ENCODE measurements around the gene P2RX3.
"Not testable (repeated sequence)": the region's sequence is repeated elsewhere in the genome, so short reads cannot be mapped to it uniquely, and the experiment has no call there.

P2RX3 gene

DNA sequence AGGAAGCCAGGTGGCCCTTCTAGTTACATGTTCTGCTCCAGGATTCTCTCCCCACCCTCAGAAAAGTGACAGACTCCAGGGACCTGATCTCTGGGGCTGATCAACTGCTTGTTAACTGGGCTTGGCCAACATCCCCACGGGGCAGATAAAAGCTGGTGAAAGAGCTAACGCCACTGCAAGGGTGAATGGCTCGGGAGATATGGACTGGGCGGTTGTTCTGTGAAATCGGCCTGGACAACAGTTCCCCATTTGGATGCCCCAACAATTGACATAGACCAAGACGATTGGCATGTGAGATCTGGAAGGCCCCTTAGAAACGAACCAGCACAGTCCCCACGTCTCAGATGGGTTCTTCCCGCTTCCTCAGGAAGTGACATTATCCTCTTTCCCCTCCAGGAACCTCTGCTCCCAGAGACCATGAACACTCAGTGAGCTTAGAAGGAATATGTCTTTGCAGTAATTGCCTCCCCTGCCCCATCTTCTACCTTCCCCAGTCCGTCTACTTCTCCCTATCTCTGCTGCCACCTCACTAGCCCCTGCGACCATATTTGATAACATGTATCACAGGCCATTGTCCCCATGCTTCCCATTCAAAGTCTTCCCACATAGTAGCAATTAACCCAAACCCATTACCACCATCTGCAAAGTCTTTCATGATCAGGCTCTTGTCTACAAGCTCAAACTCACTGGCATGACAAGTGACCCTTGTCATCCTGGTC is 57.9 kb downstream of the P2RX3 start:
- DNase-seq (ENCODE audit: low read depth) = no peak
- no peak for TF ChIP-seq CTCF (IDR thresholded peaks at IDR 0.05; ENCODE audit: control insufficient read depth, extremely low read depth, insufficient read depth)
- H3K4me3 ChIP-seq (ENCODE audit: low read depth, low read length) = no peak overlapping the region

GRCh38 chr11:57396744-57397143 is 58.6 kb downstream of the P2RX3 start:
- no peak overlapping the region for H3K4me3 ChIP-seq (ENCODE audit: low read depth, low read length)
- no peak for DNase-seq (ENCODE audit: low read depth)
- no peak for TF ChIP-seq CTCF (IDR thresholded peaks at IDR 0.05; ENCODE audit: control insufficient read depth, extremely low read depth, insufficient read depth)

DNA sequence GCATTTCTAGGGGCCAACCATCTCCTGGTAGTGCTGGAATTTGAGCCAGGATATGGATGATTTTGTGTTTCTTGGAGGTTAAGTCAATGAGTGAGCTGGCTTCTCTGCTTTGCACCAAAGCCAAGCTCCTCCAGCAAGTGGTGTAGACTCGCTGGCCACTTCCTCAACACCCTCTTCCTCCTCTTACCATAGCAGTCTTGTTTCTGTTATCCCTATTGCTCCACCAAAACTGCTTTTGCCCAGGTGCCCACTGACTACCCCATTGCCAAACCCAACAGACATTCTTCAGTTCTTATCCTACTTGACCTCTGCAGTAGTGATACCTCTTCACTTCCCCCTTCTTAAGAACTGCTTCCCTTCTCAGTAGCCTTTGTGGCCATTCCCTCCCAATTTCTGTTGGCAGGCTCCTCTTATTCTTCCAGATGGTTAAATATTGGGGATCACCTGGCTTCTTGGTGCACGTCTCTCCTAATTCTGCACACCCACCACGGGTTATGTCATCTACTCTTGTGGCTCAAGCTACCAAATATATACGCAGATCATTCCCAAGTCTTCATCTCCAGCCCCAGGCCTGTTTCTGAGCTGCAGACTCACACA is 59.3 kb downstream of the P2RX3 start:
- H3K4me3 ChIP-seq (ENCODE audit: low read depth, low read length) = no peak overlapping the region
- DNase-seq (ENCODE audit: low read depth) = no peak

GRCh38 chr11:57399221-57399620 is 61.1 kb downstream of the P2RX3 start:
- no peak overlapping the region for H3K4me3 ChIP-seq (ENCODE audit: low read depth, low read length)
- no peak for TF ChIP-seq CTCF (IDR thresholded peaks at IDR 0.05; ENCODE audit: control insufficient read depth, extremely low read depth, insufficient read depth)
- DNase-seq (ENCODE audit: low read depth) = no peak

More for the DNA sequence above, 59.3 kb downstream of the P2RX3 start:
- TF ChIP-seq CTCF (IDR thresholded peaks at IDR 0.05; ENCODE audit: control insufficient read depth, extremely low read depth, insufficient read depth) = no peak

DNA sequence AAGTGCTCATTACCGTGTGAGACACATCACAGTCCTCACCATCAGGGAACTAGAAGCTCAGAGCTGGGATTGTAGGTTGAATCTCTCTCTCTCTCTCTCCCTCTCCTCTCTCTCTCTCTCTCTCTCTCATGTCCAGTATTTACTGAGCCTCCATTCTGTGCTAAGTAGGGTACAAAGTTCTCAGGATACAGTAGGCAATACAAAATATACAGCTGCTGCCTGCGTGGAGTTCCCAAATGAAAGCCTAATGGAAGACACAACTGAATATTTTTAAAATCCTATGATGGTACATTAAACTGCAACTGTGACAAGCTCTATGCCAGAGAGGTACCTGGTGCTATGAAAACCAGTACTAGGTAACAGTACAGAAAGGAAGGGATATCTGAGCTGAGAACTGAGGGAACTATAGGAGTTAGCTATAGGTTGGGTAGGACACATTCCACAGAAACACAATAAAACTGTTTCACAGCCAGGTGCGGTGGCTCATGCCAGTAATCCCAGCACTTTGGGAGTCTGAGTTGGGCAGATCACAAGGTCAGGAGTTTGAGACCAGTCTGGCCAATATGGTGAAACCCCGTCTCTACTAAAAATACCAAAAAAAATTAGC is 61.9 kb downstream of the P2RX3 start:
- H3K4me3 ChIP-seq (ENCODE audit: low read depth, low read length) = no peak overlapping the region
- TF ChIP-seq CTCF (IDR thresholded peaks at IDR 0.05; ENCODE audit: control insufficient read depth, extremely low read depth, insufficient read depth) = no peak
- DNase-seq (ENCODE audit: low read depth) = no peak

GRCh38 chr11:57402188-57403002 is 64.2 kb downstream of the P2RX3 start:
- H3K4me3 ChIP-seq (ENCODE audit: low read depth, low read length) = no peak overlapping the region
- TF ChIP-seq CTCF (IDR thresholded peaks at IDR 0.05; ENCODE audit: control insufficient read depth, extremely low read depth, insufficient read depth) = no peak
- no peak for DNase-seq (ENCODE audit: low read depth)

DNA sequence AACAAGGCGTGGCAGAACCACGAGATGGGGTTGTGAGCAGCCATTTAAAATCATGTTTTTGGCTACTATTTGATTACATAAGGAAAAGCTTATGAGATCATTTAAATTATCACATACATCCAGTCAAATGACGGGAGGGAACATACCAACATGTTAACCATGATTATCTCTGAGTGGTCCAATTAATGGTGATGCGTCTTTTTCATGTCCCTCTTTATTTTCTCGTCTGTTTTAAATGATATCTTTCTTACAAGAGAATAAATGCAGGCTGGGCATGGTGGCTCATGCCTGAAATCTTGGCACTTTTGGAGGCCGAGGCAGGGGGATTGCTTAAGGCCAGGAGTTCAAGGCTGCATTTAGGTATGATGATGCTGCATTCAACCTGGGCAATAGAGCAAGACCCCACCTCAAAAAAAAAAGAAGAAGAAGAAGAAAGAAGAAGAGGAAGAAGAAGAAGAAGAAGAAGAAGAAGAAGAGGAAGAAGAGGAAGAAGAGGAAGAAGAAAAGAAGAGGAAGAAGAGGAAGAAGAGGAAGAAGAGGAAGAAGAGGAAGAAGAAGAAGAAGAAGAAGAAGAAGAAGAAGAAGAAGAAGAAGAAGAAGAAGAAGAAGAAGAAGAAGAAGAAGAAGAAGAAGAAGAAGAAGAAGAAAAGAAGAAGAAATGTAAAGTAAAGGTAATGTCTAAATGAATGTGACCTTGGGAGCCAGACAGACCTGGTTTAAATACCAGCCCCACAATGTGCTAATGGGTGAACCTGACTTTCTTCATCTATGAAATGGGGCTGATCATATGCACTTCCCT is 65.0 kb downstream of the P2RX3 start:
- not testable (repeated sequence) for H3K4me3 ChIP-seq (ENCODE audit: low read depth, low read length); DNase-seq (ENCODE audit: low read depth)

Measured in LNCaP clone FGC (cell line).